Jurkat, Clone E6-1 (cell line): ENCODE results near the gene TNFAIP8L3.

Experiments
- DNase-seq: peaks from one replicate; pipeline ENCODE4 v3.0.0-alpha.2; 2011; ENCODE audit warnings: low read depth, low spot score
- H3K4me3 ChIP-seq: 2 replicates; pipeline ENCODE4 v1.5.1; 2011; ENCODE audit warnings: mild to moderate bottlenecking, low read length, control low read depth, moderate library complexity

TNFAIP8L3 gene

DNA sequence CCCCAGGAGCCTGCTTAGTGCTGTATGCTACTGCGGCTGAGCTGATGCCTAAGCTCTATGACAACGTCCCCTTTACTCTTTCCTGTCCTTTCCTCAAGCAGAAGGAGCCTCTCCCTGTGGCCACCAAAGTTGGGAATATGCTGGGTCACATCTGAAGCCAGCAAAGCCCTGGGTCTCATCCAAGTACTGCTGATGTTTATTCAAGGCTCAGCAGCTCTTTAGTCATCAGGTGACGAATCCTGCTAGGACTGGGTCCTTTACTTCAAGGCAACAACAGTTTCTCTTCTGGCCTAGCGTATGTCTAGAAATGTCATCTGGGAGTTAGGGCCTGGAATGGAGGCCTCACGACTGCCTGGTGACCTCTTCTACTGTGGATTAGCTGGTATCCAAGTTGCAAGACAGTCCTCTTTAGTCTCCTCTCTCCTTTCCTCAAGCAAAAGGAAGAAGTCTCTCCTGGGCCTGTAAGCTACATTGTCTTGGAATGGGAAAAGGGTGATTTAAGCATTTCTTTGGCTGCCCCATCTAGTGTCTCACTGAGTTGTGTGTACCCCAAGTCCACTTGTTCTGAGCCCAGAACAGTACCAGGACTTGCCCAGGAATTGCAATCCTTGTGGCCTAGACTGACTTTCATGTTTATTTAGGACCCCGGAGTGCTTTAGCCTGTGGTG lies 63.9 kb downstream of the TNFAIP8L3 start:
- no peak overlapping the region for H3K4me3 ChIP-seq
- DNase-seq, result no peak

DNA sequence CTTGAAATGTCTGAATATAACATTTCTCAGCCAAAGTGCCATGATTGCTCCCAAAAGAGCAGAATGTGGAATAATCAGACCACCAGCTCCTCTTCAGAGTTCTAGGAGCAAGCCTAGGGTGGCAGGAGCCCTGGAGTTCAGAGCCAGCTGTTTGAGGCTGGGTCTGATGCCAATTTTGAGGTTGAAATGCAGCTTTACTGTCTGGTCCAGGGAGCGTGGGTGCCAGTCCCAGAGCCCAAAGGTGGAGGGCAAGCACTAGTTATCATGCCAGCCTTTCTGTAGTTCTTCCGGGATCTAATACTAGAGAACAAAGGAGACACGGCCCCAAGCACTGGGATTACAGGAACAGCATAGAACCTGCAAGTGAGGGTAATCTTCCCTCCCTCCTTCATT lies 69.3 kb downstream of the TNFAIP8L3 start:
- no peak for DNase-seq
- H3K4me3 ChIP-seq, result no peak overlapping the region

DNA sequence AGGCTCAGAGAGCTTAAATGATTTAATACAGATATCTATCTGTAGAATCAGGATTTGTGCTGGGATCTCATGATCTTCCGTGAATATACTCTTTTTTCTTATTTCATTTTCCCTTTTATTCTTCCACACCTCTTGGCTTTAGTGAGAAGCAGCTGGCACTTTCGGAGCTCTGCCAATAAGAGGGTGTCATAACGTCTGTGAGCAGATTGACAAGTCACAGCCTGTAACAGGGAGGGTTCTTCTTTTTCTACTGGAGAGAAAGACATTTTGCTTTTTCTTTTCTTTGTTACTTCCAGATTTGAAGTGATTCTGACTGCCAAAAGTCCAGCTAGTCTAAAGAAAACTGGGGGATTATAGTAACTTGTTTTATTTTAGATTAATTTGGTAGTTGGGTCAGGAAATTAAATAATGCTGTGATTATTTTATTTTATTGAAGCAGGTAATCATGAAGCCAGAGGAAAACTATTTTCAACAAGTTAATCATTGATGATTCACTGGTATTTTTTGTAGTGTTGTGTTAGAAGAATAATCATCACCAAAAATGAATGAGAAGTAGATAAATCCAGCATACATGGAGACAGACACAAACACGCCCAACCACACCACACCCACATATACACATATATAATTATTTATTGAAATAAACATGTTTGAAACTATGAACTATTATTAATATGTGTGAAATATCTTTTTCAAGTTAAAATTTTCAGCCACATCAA lies 69.8 kb downstream of the TNFAIP8L3 start:
- no peak overlapping the region for H3K4me3 ChIP-seq
- no peak for DNase-seq

DNA sequence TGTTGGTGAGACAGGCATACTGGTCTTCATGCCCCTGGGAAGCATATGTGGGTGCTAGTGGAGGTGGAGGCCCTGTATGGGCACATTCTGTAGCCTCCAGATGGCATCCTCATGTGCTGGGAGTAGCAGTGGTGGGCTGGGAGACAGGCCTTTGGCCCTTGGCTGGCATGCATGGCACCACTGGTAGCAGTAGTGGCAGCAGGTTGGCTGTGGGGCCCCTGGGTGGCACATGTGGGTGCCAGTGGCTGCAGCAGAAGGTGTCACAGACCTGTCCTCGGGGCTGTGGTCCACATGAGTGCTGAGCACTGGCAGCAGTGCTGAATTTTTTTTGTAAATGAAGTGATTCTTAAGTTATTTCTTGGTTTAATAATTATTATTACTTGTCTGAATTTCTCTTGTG lies 71.2 kb downstream of the TNFAIP8L3 start:
- no peak overlapping the region for H3K4me3 ChIP-seq
- no peak for DNase-seq

DNA sequence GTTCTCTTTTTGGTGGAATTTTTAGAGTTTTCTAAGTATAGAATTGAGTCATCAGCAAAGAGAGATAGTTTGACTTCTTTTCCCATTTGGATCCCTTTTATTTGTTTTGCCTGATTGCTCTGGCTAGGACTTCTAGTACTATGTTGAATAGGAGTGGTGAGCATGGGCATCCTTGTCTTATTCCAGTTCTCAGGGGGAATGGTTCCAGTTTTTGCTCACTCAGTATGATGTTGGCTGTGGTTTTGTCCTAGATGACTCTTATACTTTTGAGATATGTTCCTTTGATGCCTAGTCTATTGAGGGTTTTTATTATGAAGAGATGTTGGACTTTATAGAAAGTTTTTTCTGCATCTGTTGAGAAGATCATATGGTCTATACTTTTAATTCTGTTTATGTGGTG lies 72.5 kb downstream of the TNFAIP8L3 start:
- DNase-seq, result no peak
- H3K4me3 ChIP-seq, result no peak overlapping the region

DNA sequence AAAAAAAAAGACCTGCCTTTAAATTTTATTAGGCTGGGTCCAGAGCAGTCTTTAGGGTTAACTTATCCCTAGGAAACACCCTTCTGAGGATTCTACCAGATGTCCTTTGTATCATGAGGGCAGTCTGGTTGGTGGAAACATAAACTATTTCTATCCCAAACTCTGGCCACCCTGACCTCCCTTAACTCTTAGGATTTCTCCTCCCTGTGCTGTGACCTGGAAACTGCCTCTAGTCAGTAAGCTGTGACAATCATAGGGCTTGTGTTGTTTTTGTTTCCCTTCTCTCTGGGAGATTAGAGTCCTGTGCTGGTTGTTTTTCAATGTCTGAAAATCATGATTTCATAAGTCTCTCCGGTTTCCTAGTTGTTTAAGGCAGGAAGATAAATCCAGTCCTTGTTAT lies 78.1 kb downstream of the TNFAIP8L3 start:
- no peak for DNase-seq
- H3K4me3 ChIP-seq, result no peak overlapping the region

DNA sequence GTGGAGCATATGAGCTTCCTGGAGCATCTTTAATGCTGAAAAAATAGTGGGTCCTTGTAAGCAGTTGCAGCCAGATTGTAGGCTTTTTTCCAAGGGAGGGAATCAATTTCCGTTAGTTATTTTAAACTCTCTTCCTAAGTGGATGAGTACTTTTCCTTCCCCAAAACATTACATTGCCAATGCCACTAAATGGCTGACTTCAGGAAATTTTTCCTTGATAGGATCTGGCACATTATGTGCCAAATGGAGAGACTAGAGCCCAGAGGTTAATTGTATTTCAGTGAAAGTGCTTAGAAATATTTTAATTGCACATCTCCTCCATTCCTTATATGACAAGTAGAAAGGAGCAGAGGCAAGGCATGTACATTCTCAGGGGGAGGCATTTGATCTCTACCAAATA lies 83.5 kb downstream of the TNFAIP8L3 start:
- DNase-seq, result no peak
- H3K4me3 ChIP-seq, result no peak overlapping the region

DNA sequence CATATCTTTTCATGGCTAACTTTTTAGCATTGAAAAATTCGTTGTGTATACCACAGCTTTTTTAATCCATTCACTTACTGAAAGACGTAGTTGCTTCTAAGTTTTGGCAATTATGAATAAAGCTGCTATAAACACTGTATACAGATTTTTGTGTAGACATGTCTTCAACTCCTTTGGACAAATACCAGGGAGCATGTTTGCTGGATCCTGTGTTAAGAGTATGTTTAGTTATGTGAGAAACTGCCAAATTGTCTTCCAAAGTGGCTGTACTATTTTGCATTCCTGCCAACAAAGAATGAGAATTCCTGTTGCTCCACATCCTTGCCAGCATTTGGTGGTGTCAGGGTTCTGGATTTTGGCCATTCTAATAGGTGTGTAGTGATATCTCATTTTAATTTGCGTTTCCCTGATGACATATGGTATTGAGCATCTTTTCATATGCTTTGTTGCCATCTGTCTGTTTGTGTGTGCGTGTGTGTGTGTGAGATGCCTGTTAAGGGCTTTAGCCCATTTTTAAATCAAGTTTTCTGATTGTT lies 87.5 kb downstream of the TNFAIP8L3 start:
- DNase-seq, result no peak
- H3K4me3 ChIP-seq, result no peak overlapping the region
